ENCODE data around the gene GREB1L. TPM values are rescaled to one million over a fixed set of nuclear protein-coding genes. Genes with fewer than 3 reads are reported as not detected.

GREB1L gene
- polyA plus RNA-seq, 1 donor (not counting 4 experiments of a cell fraction or from before 2014, with no cell fraction given): 5.5 TPM

DNA sequence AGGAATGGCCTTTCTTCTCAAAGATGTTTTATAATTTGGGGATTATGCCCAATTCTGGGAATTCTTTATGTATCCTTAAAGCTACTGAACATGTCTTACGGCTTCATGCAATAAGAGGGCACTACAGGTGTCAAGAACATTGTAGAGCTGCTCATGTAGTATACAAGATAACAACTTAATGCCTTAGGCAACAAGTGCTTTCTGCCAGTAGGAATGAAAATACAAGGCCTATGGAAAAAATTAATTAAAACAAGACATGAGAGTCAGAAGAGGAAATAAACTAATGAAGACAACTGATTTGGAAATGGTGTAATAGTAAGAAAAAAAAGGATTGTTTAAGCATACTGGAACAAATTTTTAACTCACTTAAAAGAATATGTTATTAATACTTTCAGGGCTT lies 27.3 kb downstream of the GREB1L start:
- TF ChIP-seq, protein P1, sequence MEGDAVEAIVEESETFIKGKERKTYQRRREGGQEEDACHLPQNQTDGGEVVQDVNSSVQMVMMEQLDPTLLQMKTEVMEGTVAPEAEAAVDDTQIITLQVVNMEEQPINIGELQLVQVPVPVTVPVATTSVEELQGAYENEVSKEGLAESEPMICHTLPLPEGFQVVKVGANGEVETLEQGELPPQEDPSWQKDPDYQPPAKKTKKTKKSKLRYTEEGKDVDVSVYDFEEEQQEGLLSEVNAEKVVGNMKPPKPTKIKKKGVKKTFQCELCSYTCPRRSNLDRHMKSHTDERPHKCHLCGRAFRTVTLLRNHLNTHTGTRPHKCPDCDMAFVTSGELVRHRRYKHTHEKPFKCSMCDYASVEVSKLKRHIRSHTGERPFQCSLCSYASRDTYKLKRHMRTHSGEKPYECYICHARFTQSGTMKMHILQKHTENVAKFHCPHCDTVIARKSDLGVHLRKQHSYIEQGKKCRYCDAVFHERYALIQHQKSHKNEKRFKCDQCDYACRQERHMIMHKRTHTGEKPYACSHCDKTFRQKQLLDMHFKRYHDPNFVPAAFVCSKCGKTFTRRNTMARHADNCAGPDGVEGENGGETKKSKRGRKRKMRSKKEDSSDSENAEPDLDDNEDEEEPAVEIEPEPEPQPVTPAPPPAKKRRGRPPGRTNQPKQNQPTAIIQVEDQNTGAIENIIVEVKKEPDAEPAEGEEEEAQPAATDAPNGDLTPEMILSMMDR (optimal IDR thresholded peaks at IDR 0.05 in 1 of 3, IDR thresholded peaks at IDR 0.05 in 1 of 3, conservative IDR thresholded peaks at IDR 0.05 in 1 of 3; ENCODE audit: extremely low read depth in 1 of 3, insufficient read depth in 2 of 3, low read length in 3 of 3): no peak
- TF ChIP-seq EZH2 (IDR thresholded peaks at IDR 0.05; ENCODE audit: low read length): no peak

DNA sequence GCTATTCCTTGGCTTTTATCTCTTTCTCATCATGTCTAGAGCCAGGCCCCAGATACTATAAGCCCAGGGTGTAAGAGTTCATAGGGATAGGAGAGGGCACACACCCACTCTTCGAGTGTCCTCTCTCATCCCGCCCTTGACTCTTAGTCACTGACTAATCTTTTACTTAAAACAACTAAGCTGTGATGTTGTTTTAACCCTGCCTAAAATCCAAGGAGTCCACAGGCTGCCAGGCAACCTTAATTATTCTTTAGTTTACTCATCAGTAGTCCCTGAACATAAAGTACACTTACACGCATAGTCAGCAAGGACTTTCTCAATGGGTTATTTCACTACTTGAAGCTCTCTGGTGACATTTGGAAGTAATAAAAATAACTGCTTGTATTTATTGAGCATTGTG lies 28.4 kb downstream of the GREB1L start:
- DNase-seq (ENCODE audit: low read depth, low spot score): no peak
- dilution Hi-C loops (cut with MboI; ENCODE audit: extremely low pct_ligation_motif_present, low sequenced_read_pairs): no loop called here
- FAIRE-seq: no peak
- Histone ChIP-seq H3K27ac (ENCODE audit: control insufficient read depth, insufficient read depth, low read length) (no peak overlapping the region), H3K9me1 (ENCODE audit: control insufficient read depth, extremely low read depth, insufficient read depth, low read length) (no peaks in the 10 kb centered on the region), H2AFZ (ENCODE audit: control insufficient read depth, low read length) (no peak overlapping the region), H4K20me1 (ENCODE audit: control insufficient read depth, extremely low read depth, insufficient read depth, low read length) (no peaks in the 10 kb centered on the region), H3K27me3 (ENCODE audit: control insufficient read depth, extremely low read depth, insufficient read depth, low read length) (no peaks in the 10 kb centered on the region), H3K9me3 (ENCODE audit: control insufficient read depth, low read depth, low read length) (no peaks in the 10 kb centered on the region), H3K4me2 (ENCODE audit: control insufficient read depth, extremely low read depth, insufficient read depth, low read depth, low read length) (no peak overlapping the region), H3K4me3 (ENCODE audit: control insufficient read depth in 2 of 3, extremely low read depth in 1 of 3, insufficient read depth in 2 of 3, low read depth in 1 of 3, low read length in 3 of 3) (no peak overlapping the region), H3K79me2 (ENCODE audit: control insufficient read depth, insufficient read depth, low read length) (no peaks in the 10 kb centered on the region), H3K9ac (ENCODE audit: control insufficient read depth, extremely low read depth, insufficient read depth, low read length) (no peak overlapping the region), H3K36me3 (ENCODE audit: control insufficient read depth in 2 of 2, extremely low read depth in 1 of 2, insufficient read depth in 2 of 2, low read length in 2 of 2) (no peaks in the 10 kb centered on the region), H3K4me1 (ENCODE audit: control insufficient read depth, extremely low read depth, insufficient read depth, low read length) (no peaks in the 10 kb centered on the region)
- TF ChIP-seq, protein P1 (optimal IDR thresholded peaks at IDR 0.05 in 1 of 3, IDR thresholded peaks at IDR 0.05 in 1 of 3, conservative IDR thresholded peaks at IDR 0.05 in 1 of 3; ENCODE audit: extremely low read depth in 1 of 3, insufficient read depth in 2 of 3, low read length in 3 of 3): no peak
- TF ChIP-seq EZH2 (IDR thresholded peaks at IDR 0.05; ENCODE audit: low read length): no peak

More for the DNA sequence above, 27.3 kb downstream of the GREB1L start:
- no peaks in the 10 kb centered on the region for H3K9me3 ChIP-seq (ENCODE audit: control insufficient read depth, low read depth, low read length)
- no peak for DNase-seq (ENCODE audit: low read depth, low spot score)
- no peaks in the 10 kb centered on the region for H3K27me3 ChIP-seq (ENCODE audit: control insufficient read depth, extremely low read depth, insufficient read depth, low read length)
- H3K4me1 ChIP-seq (ENCODE audit: control insufficient read depth, extremely low read depth, insufficient read depth, low read length): no peaks in the 10 kb centered on the region
- no peaks in the 10 kb centered on the region for H3K9me1 ChIP-seq (ENCODE audit: control insufficient read depth, extremely low read depth, insufficient read depth, low read length)
- no peak overlapping the region for H3K4me3 ChIP-seq (ENCODE audit: control insufficient read depth in 2 of 3, extremely low read depth in 1 of 3, insufficient read depth in 2 of 3, low read depth in 1 of 3, low read length in 3 of 3)
- no peak overlapping the region for H2AFZ ChIP-seq (ENCODE audit: control insufficient read depth, low read length)
- H3K4me2 ChIP-seq (ENCODE audit: control insufficient read depth, extremely low read depth, insufficient read depth, low read depth, low read length): no peak overlapping the region
- no peak overlapping the region for H3K27ac ChIP-seq (ENCODE audit: control insufficient read depth, insufficient read depth, low read length)
- H3K36me3 ChIP-seq (ENCODE audit: control insufficient read depth in 2 of 2, extremely low read depth in 1 of 2, insufficient read depth in 2 of 2, low read length in 2 of 2): no peaks in the 10 kb centered on the region
- H3K9ac ChIP-seq (ENCODE audit: control insufficient read depth, extremely low read depth, insufficient read depth, low read length): no peak overlapping the region
- H3K79me2 ChIP-seq (ENCODE audit: control insufficient read depth, insufficient read depth, low read length): no peaks in the 10 kb centered on the region
- dilution Hi-C loops (cut with MboI; ENCODE audit: extremely low pct_ligation_motif_present, low sequenced_read_pairs): no loop called here
- no peak for FAIRE-seq
- H4K20me1 ChIP-seq (ENCODE audit: control insufficient read depth, extremely low read depth, insufficient read depth, low read length): no peaks in the 10 kb centered on the region

Measured in keratinocyte (primary cell).